Adipocyte (in vitro differentiated cells): ENCODE results near the gene CCL2.

ENCODE experiments used
- DNase-seq: peaks from one replicate; pipeline ENCODE4 v3.0.0-alpha.2; 2015; ENCODE audit warnings: low read depth
- H3K27me3 ChIP-seq: replicated peaks from 2 replicates; pipeline ENCODE4 v1.7.0; 2013; ENCODE audit warnings: mild to moderate bottlenecking, low read length, moderate library complexity; ENCODE audit not compliant: control insufficient read depth, insufficient read depth
- H3K36me3 ChIP-seq: 2 replicates; pipeline ENCODE4 v1.7.0; 2013; ENCODE audit warnings: low read length, mild to moderate bottlenecking, moderate library complexity; ENCODE audit not compliant: control insufficient read depth, insufficient read depth, severe bottlenecking
- H3K4me1 ChIP-seq: 2 replicates; pipeline ENCODE4 v1.7.0; 2013; ENCODE audit warnings: mild to moderate bottlenecking, low read length, moderate library complexity; ENCODE audit not compliant: control insufficient read depth, insufficient read depth
- H3K4me3 ChIP-seq: 2 replicates; pipeline ENCODE4 v1.7.0; 2013; ENCODE audit warnings: mild to moderate bottlenecking, low read length, moderate library complexity
- H3K9ac ChIP-seq: 2 replicates; pipeline ENCODE4 v1.7.0; 2013; ENCODE audit warnings: mild to moderate bottlenecking, low read length, moderate library complexity
- H3K9me3 ChIP-seq: 2 replicates; pipeline ENCODE4 v1.7.0; 2013; ENCODE audit warnings: mild to moderate bottlenecking, low read length, moderate library complexity; ENCODE audit not compliant: control insufficient read depth

CCL2 gene

GRCh38 chr17:34242587-34243363 is 12.3 kb upstream of the CCL2 start:
- H3K9me3 ChIP-seq, result no peaks in the 10 kb centered on the region
- no peaks in the 10 kb centered on the region for H3K27me3 ChIP-seq
- no peak overlapping the region for H3K4me3 ChIP-seq
- H3K9ac ChIP-seq, result no peak overlapping the region
- H3K4me1 ChIP-seq, result peaks cover 18% of the 10 kb centered on the region
- no peaks in the 10 kb centered on the region for H3K36me3 ChIP-seq
- no peak for DNase-seq

GRCh38 chr17:34243364-34244320 is 11.4 kb upstream of the CCL2 start:
- H3K9me3 ChIP-seq, result no peaks in the 10 kb centered on the region
- no peaks in the 10 kb centered on the region for H3K27me3 ChIP-seq
- H3K9ac ChIP-seq, result no peak overlapping the region
- no peaks in the 10 kb centered on the region for H3K36me3 ChIP-seq
- no peak for DNase-seq
- H3K4me3 ChIP-seq, result no peak overlapping the region
- H3K4me1 ChIP-seq, result peaks cover 18% of the 10 kb centered on the region

GRCh38 chr17:34245351-34245905 is 9.7 kb upstream of the CCL2 start:
- Histone ChIP-seq H3K9ac (no peak overlapping the region), H3K36me3 (no peaks in the 10 kb centered on the region), H3K9me3 (no peaks in the 10 kb centered on the region), H3K27me3 (no peaks in the 10 kb centered on the region), H3K4me3 (no peak overlapping the region), H3K4me1 (peaks cover 28% of the 10 kb centered on the region)
- DNase-seq, result no peak

- Histone ChIP-seq H3K9ac (no peak overlapping the region), H3K27me3 (no peaks in the 10 kb centered on the region), H3K9me3 (no peaks in the 10 kb centered on the region), H3K4me3 (no peak overlapping the region), H3K36me3 (no peaks in the 10 kb centered on the region), H3K4me1 (peaks cover 29% of the 10 kb centered on the region)
- DNase-seq, result no peak
These were observed 8.6 kb upstream of the CCL2 start for GRCh38 chr17:34246446-34246845.

- Histone ChIP-seq H3K4me3 (no peak overlapping the region), H3K9ac (no peak overlapping the region), H3K4me1 (peaks cover 33% of the 10 kb centered on the region), H3K36me3 (no peaks in the 10 kb centered on the region), H3K27me3 (no peaks in the 10 kb centered on the region), H3K9me3 (no peaks in the 10 kb centered on the region)
- no peak for DNase-seq
These were observed 8.2 kb upstream of the CCL2 start for GRCh38 chr17:34246881-34247280.

- no peak overlapping the region for H3K4me3 ChIP-seq
- peak overlapping the region; percentile 32 for H3K9ac ChIP-seq
- no peaks in the 10 kb centered on the region for H3K27me3 ChIP-seq
- no peaks in the 10 kb centered on the region for H3K36me3 ChIP-seq
- DNase-seq, result peak; percentile 42
- peaks cover 48% of the 10 kb centered on the region for H3K4me1 ChIP-seq
- no peaks in the 10 kb centered on the region for H3K9me3 ChIP-seq
These were observed 6.5 kb upstream of the CCL2 start for GRCh38 chr17:34248511-34249024.

- no peaks in the 10 kb centered on the region for H3K27me3 ChIP-seq
- H3K4me1 ChIP-seq, result peaks cover 52% of the 10 kb centered on the region
- peak overlapping the region; percentile 32 for H3K9ac ChIP-seq
- DNase-seq, result no peak
- no peaks in the 10 kb centered on the region for H3K9me3 ChIP-seq
- H3K4me3 ChIP-seq, result no peak overlapping the region
- no peaks in the 10 kb centered on the region for H3K36me3 ChIP-seq
These were observed 6.0 kb upstream of the CCL2 start for GRCh38 chr17:34249061-34249460.

GRCh38 chr17:34249478-34249877 is 5.6 kb upstream of the CCL2 start:
- H3K4me1 ChIP-seq, result peaks cover 54% of the 10 kb centered on the region
- DNase-seq, result no peak
- no peaks in the 10 kb centered on the region for H3K36me3 ChIP-seq
- no peaks in the 10 kb centered on the region for H3K9me3 ChIP-seq
- H3K4me3 ChIP-seq, result no peak overlapping the region
- no peaks in the 10 kb centered on the region for H3K27me3 ChIP-seq
- peak overlapping the region; percentile 32 for H3K9ac ChIP-seq

GRCh38 chr17:34251186-34251585 is 3.9 kb upstream of the CCL2 start:
- Histone ChIP-seq H3K27me3 (no peaks in the 10 kb centered on the region), H3K4me3 (no peak overlapping the region), H3K9me3 (no peaks in the 10 kb centered on the region), H3K9ac (no peak overlapping the region), H3K36me3 (no peaks in the 10 kb centered on the region), H3K4me1 (peaks cover 70% of the 10 kb centered on the region)
- DNase-seq, result no peak

- H3K27me3 ChIP-seq, result no peaks in the 10 kb centered on the region
- DNase-seq, result no peak
- no peak overlapping the region for H3K4me3 ChIP-seq
- H3K9ac ChIP-seq, result peak overlapping the region; percentile 10
- no peaks in the 10 kb centered on the region for H3K36me3 ChIP-seq
- peaks cover 74% of the 10 kb centered on the region for H3K4me1 ChIP-seq
- H3K9me3 ChIP-seq, result no peaks in the 10 kb centered on the region
These were observed 3.0 kb upstream of the CCL2 start for GRCh38 chr17:34252095-34252443.
